Stimulated activated CD4-positive, alpha-beta T cell treated with anti-CD3 and anti-CD28 coated beads, TNF-alpha, amount 100 ng/mL, for 48 hours (primary cell): ENCODE results near the gene DTX3.
"Not testable (repeated sequence)": the region's sequence is repeated elsewhere in the genome, so short reads cannot be mapped to it uniquely, and the experiment has no call there.

ENCODE experiments used
- DNase-seq, 3 donors: peaks; one replicate each; pipeline ENCODE4 v3.0.0-alpha.2; 2020; ENCODE audit warnings: low read depth in 3 of 3

Gene DTX3

GRCh38 chr12:57607958-57608663, 3.5 kb downstream of the DTX3 start:
- DNase-seq: no peak

- DNase-seq: no peak
These were observed 4.6 kb downstream of the DTX3 start for GRCh38 chr12:57609101-57609780.

GRCh38 chr12:57609781-57610553, 5.3 kb downstream of the DTX3 start:
- no peak for DNase-seq

- DNase-seq: no peak
These were observed 6.0 kb downstream of the DTX3 start for GRCh38 chr12:57610554-57611107.

GRCh38 chr12:57611108-57611826, 6.6 kb downstream of the DTX3 start, which contains the start of gene ARHGEF25:
Gene ARHGEF25 (plus strand): TSS chr12:57611435. CDS start chr12:57611895, 460 bp downstream.
- DNase-seq: no peak

GRCh38 chr12:57611827-57612710, 7.4 kb downstream of the DTX3 start:
- no peak for DNase-seq

- DNase-seq: no peak
These were observed 8.2 kb downstream of the DTX3 start for GRCh38 chr12:57612711-57613426.

- DNase-seq: no peak
These were observed 8.9 kb downstream of the DTX3 start for GRCh38 chr12:57613427-57614109.

- DNase-seq: no peak
These were observed 9.7 kb downstream of the DTX3 start for GRCh38 chr12:57614178-57614947.

- no peak for DNase-seq
These were observed 10.4 kb downstream of the DTX3 start for GRCh38 chr12:57614948-57615500.

- DNase-seq: no peak
These were observed 11.0 kb downstream of the DTX3 start for GRCh38 chr12:57615637-57616036.

- no peak for DNase-seq
These were observed 11.9 kb downstream of the DTX3 start for GRCh38 chr12:57616383-57617101.

GRCh38 chr12:57617942-57618341, 13.3 kb downstream of the DTX3 start:
- no peak for DNase-seq

GRCh38 chr12:57618431-57618830, 13.8 kb downstream of the DTX3 start:
- not testable (repeated sequence) for DNase-seq

GRCh38 chr12:57618966-57619433, 14.4 kb downstream of the DTX3 start:
- DNase-seq: no peak

- no peak for DNase-seq
These were observed 15.0 kb downstream of the DTX3 start for GRCh38 chr12:57619434-57620244.
